Activated CD4-positive, alpha-beta T cell treated with anti-CD3 and anti-CD28 coated beads for 4 hours (primary cell): ENCODE data around the gene MANF.
A peak's percentile ranks its signal among the peaks of the same experiment; 100 is the strongest.
"Not testable (repeated sequence)": the region's sequence is repeated elsewhere in the genome, so short reads cannot be mapped to it uniquely, and the experiment has no call there.

Source experiments
- DNase-seq, 2 donors: peaks; one replicate each; pipeline ENCODE4 v3.0.0-alpha.2; 2020

The MANF gene

GRCh38 chr3:51384726-51385473 is at the start of gene MANF:
Gene MANF (plus strand): TSS chr3:51385291. CDS start chr3:51385343, 52 bp downstream.
- DNase-seq = peak; percentile 94 to 98

GRCh38 chr3:51336261-51336660 is 48.8 kb upstream of the MANF start:
- DNase-seq = no peak

- DNase-seq = no peak
Observed at GRCh38 chr3:51337666-51338065, 47.4 kb upstream of the MANF start.

GRCh38 chr3:51338632-51339031 is 46.5 kb upstream of the MANF start:
- no peak for DNase-seq

GRCh38 chr3:51340013-51340829 is 44.9 kb upstream of the MANF start:
- DNase-seq = no peak

GRCh38 chr3:51340989-51341636 is 44.0 kb upstream of the MANF start:
- no peak for DNase-seq

- DNase-seq = no peak
Observed at GRCh38 chr3:51343918-51344687, 41.0 kb upstream of the MANF start.

GRCh38 chr3:51350751-51351150 is 34.3 kb upstream of the MANF start:
- DNase-seq = no peak

- DNase-seq = no peak
Observed at GRCh38 chr3:51353131-51353530, 32.0 kb upstream of the MANF start.

- DNase-seq = no peak
Observed at GRCh38 chr3:51353691-51354090, 31.4 kb upstream of the MANF start.

- DNase-seq = no peak
Observed at GRCh38 chr3:51354172-51354571, 30.9 kb upstream of the MANF start.

GRCh38 chr3:51354731-51355615 is 30.1 kb upstream of the MANF start:
- no peak for DNase-seq

- DNase-seq = no peak
Observed at GRCh38 chr3:51355891-51356578, 29.1 kb upstream of the MANF start.

- DNase-seq = no peak
Observed at GRCh38 chr3:51357856-51358255, 27.2 kb upstream of the MANF start.

- DNase-seq = no peak
Observed at GRCh38 chr3:51358981-51359380, 26.1 kb upstream of the MANF start.

- DNase-seq = no peak
Observed at GRCh38 chr3:51360806-51361205, 24.3 kb upstream of the MANF start.

GRCh38 chr3:51361746-51362145 is 23.3 kb upstream of the MANF start:
- DNase-seq = no peak

GRCh38 chr3:51362476-51362875 is 22.6 kb upstream of the MANF start:
- no peak for DNase-seq

GRCh38 chr3:51368276-51368675 is 16.8 kb upstream of the MANF start:
- not testable (repeated sequence) for DNase-seq

- peak; percentile 49 to 61 for DNase-seq
Observed at GRCh38 chr3:51371943-51372557, 13.0 kb upstream of the MANF start.
